Lower leg skin (tissue), 4 donors: ENCODE data around the gene PRAC2. TPM values are rescaled to one million over a fixed set of nuclear protein-coding genes. Genes with fewer than 3 reads are reported as not detected.

Experiments
- DNase-seq, 2 donors: peaks; one replicate each; pipeline ENCODE4 v3.0.0-alpha.2; 2019; ENCODE audit warnings: low spot score in 2 of 2
- H3K4me3 ChIP-seq: fragments of 200-600 bp; sonication (generic); 2 replicates; pipeline ENCODE4 v1.5.1; 2017; ENCODE audit warnings: mild to moderate bottlenecking, low read depth; ENCODE audit not compliant: poor library complexity, severe bottlenecking
- CTCF ChIP-seq, 3 donors: fragments of 450-650 bp; IDR thresholded peaks; one replicate each; pipeline ENCODE4 v1.5.1; 2016; ENCODE audit warnings: antibody characterized with exemption in 3 of 3, mild to moderate bottlenecking in 3 of 3, moderate library complexity in 2 of 3
- POLR2A ChIP-seq, 2 donors: fragments of 450-650 bp; IDR thresholded peaks; one replicate each; pipeline ENCODE4 v1.6.1; 2016 to 2017; ENCODE audit warnings: antibody characterized with exemption in 2 of 2, mild to moderate bottlenecking in 1 of 2, moderate library complexity in 1 of 2
- WGBS, 2 donors: methylation state at CpG; one replicate each; pipeline ENCODE4 v1.1.5; 2018; 5-methylcytosine and 5-hydroxymethylcytosine counted together
- intact Hi-C: fragments of 100-400 bp; cut with DNase I; formaldehyde crosslinking; loops from one replicate; pipeline ENCODE4 v1.15.0; 2023; ENCODE audit warnings: low total_unique reads
- total RNA-seq, 4 donors: library from RNA; depleted of rRNA; stranded (reverse); fragments of >200 nt; gene quantifications; one replicate each; pipeline ENCODE4 v1.1.0, GENCODE V29; 2016

Gene PRAC2
- total RNA-seq, 4 donors from 2014 or later: not detected

- intact Hi-C loops: no loop called here
- DNase-seq: no peak
- H3K4me3 ChIP-seq: no peak overlapping the region
- TF ChIP-seq POLR2A (IDR thresholded peaks at IDR 0.05): no peak
- TF ChIP-seq CTCF (IDR thresholded peaks at IDR 0.05): no peak
- WGBS, 2 donors: 13 to 14% methylated on average over 32 of the region's 32 CpGs
Measured at GRCh38 chr17:48749621-48750553, 26.9 kb downstream of the PRAC2 start.

- no peak for TF ChIP-seq CTCF (IDR thresholded peaks at IDR 0.05)
- no peak for TF ChIP-seq POLR2A (IDR thresholded peaks at IDR 0.05)
- intact Hi-C loops: no loop called here
- WGBS, 2 donors: 0 to 4% methylated on average over 3 of the region's 3 CpGs
- no peak for DNase-seq
- no peak overlapping the region for H3K4me3 ChIP-seq
Measured at GRCh38 chr17:48751172-48751571, 28.2 kb downstream of the PRAC2 start.

GRCh38 chr17:48751733-48752398 lies 28.9 kb downstream of the PRAC2 start:
- no peak overlapping the region for H3K4me3 ChIP-seq
- intact Hi-C loops: no loop called here
- DNase-seq: no peak
- no peak for TF ChIP-seq CTCF (IDR thresholded peaks at IDR 0.05)
- no peak for TF ChIP-seq POLR2A (IDR thresholded peaks at IDR 0.05)
- 10 to 11% methylated on average over 13 of the region's 13 CpGs for WGBS, 2 donors

GRCh38 chr17:48752399-48753288 lies 29.7 kb downstream of the PRAC2 start:
- no peak overlapping the region for H3K4me3 ChIP-seq
- DNase-seq: no peak
- 7 to 8% methylated on average over 41 to 43 of the region's 43 CpGs for WGBS, 2 donors
- TF ChIP-seq CTCF (IDR thresholded peaks at IDR 0.05): no peak
- no peak for TF ChIP-seq POLR2A (IDR thresholded peaks at IDR 0.05)
- intact Hi-C loops: no loop called here

- no peak for DNase-seq
- no peak overlapping the region for H3K4me3 ChIP-seq
- intact Hi-C loops: no loop called here
- no peak for TF ChIP-seq CTCF (IDR thresholded peaks at IDR 0.05)
- WGBS, 2 donors: 13 to 23% methylated on average over 22 of the region's 22 CpGs
Measured at GRCh38 chr17:48753794-48754499, 31.0 kb downstream of the PRAC2 start.
